ENCODE results near the gene VPS13A.

DNA sequence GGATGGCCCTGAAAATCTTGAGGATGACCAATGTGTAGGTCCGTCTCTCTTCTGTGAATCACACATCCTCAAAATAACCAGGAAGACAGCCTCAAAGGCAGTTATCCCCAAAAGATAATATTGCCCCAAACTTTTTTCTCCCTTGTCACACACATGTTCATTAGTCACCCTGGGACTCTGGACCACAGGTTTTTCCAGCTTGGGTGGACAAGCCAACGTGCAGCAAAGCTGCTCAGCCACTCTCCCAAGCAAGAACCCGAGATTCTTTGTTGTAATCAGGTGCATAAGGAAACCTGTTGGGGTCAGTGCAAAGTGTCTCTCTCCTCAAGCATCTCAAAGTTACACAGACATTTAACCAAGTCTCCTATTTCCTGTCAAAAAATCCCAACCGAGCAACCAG lies 274.2 kb downstream of the VPS13A start:
- TF ChIP-seq POLR2A (IDR thresholded peaks at IDR 0.05; ENCODE audit: low read length) (no peak), GATA1 (IDR thresholded peaks at IDR 0.05; ENCODE audit: low read depth, low read length) (no peak)
